ENCODE measurements around the gene GFOD1. TPM values are rescaled to one million over a fixed set of nuclear protein-coding genes. Genes with fewer than 3 reads are reported as not detected.
"Not testable (repeated sequence)": the region's sequence is repeated elsewhere in the genome, so short reads cannot be mapped to it uniquely, and the experiment has no call there.

GFOD1 gene
- total RNA-seq, 2 donors from 2014 or later = 1.1 to 2.1 TPM

DNA sequence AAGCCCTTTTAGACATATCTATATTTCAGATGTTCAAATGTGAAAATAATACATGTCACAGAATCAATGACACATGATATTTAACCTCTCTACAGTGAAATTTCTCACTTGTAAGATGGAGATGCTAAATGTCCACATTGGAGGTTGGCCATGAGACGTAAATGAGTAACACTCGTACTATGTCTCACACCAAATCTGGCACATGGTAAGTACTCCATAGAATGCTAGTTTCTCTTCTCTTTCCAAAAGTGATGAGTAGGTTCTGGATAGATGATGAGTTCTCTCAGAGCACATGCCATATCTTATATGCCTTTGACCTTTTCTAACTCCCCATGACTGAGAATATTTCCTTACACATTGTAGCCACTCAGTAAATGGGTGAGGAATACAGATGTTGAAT is 17.7 kb downstream of the GFOD1 start:
- peak; percentile 20 for ATAC-seq (replicated peaks)
- Mint-ChIP-seq H3K4me1 (peaks cover 16% of the 10 kb centered on the region), H3K4me3 (no peak overlapping the region), H3K9me3 (no peaks in the 10 kb centered on the region), H3K36me3 (ENCODE audit: low read depth) (no peaks in the 10 kb centered on the region), H3K27ac (no peak overlapping the region), H3K27me3 (no peaks in the 10 kb centered on the region)

DNA sequence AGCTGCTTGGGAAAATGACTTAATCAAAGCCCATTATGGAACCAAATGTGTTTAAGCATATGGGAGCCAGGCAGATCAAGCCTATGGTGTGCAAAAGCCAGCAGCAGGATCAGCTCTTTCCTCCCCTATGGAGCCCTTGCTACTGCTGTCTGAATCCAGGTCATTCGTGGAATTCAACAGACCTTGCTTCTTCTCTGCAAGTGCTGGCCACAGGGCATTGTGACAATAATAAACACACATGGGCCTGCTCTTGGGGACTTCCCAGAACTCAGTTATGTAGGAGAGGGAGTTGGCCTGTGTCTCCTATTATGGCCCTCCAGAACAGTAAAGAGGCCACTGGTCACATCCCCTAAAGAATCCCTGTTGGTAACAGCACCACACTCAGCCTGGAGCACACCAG is 18.6 kb downstream of the GFOD1 start:
- Mint-ChIP-seq H3K27me3 (no peaks in the 10 kb centered on the region), H3K4me3 (no peak overlapping the region), H3K36me3 (ENCODE audit: low read depth) (no peaks in the 10 kb centered on the region), H3K9me3 (no peaks in the 10 kb centered on the region), H3K27ac (no peak overlapping the region), H3K4me1 (peaks cover 16% of the 10 kb centered on the region)
- no peak for ATAC-seq (replicated peaks)

DNA sequence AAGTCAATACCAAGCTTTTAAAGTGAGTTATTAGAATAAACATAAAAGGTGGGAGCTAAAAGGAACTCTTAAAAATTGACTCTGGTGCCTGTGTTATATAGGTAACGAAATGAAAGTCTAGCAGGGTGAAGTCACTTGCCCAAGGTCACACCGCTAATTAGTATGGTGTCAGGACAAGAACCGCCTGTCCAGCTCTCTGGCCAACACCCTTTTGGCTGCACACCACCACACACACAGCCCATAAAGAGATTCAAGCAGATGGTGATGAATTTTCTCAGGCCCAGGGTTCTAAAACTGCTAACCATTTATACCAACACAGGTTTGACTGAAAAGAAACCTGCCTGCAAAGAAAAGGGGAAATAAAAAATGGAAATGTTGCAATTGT is 20.2 kb downstream of the GFOD1 start:
- H3K27ac Mint-ChIP-seq = no peak overlapping the region
- H3K27me3 Mint-ChIP-seq = no peaks in the 10 kb centered on the region
- H3K9me3 Mint-ChIP-seq = no peaks in the 10 kb centered on the region
- H3K4me3 Mint-ChIP-seq = no peak overlapping the region
- no peaks in the 10 kb centered on the region for H3K36me3 Mint-ChIP-seq (ENCODE audit: low read depth)
- no peak for ATAC-seq (replicated peaks)
- peaks cover 21% of the 10 kb centered on the region for H3K4me1 Mint-ChIP-seq

DNA sequence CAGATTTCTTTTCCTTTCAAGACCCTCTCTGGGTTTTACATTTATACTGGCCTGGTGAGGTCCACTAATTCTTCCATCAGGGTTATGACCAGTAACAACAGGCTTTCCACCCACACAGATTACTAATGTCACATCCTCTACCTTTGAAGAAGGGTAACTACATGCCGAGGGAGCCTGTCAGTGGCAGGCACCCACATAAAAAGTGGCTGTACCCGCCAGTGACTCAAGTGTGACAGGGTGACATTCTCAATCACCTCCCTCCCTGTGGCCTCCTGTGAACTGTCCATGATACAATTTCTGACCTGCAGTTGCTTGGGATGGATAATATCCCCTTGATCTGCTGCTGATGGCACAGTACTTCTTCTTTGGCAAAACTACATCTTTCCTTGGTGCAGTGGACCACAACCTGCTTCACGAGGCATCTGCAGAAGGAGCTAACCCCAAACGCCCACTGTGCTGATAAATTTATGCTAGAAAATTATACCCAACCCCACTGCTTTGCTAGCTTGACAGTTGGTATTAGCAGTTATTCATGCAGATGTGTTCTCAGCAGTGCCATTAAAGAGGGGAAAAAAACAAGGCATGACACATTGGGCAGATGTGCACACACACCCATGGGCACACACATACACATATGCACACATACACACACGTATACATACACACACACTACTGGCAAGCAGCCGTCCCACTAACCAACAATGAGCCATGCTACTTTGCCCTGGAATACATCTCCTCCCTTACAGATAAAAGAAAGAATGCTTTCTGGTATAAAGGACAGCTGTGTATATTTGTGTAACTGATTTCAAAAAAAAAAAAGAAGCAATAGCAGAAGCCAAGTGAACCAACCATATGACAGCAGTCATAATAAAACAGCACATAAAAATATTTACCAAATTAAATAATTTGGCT is 20.8 kb downstream of the GFOD1 start:
- Mint-ChIP-seq H3K4me3 (peak overlapping the region; percentile 45), H3K27ac (peak overlapping the region; percentile 85), H3K36me3 (ENCODE audit: low read depth) (no peaks in the 10 kb centered on the region), H3K9me3 (no peaks in the 10 kb centered on the region), H3K4me1 (peaks cover 22% of the 10 kb centered on the region), H3K27me3 (no peaks in the 10 kb centered on the region)
- ATAC-seq (replicated peaks) = peak; percentile 96

DNA sequence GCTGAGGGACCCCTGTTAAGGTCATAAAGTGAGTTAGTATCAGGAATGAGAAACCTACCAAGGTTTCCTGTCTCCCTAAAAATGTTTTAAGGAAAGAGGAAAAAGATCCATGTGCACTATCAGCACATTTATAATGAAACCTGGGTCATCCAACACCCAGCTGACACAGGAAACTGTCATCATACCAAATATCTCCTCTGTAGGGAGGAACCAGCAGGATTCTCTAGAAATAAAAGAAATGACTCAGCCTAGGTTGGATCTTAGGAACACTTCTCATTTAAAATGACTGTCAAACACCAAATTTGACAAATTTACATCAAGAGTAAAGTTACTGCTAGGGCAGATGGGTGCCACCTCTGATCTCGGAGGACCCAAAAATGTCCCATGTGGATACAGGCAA is 21.7 kb downstream of the GFOD1 start:
- Mint-ChIP-seq H3K36me3 (ENCODE audit: low read depth) (no peaks in the 10 kb centered on the region), H3K9me3 (no peaks in the 10 kb centered on the region), H3K4me3 (peak overlapping the region; percentile 45), H3K4me1 (peaks cover 22% of the 10 kb centered on the region), H3K27me3 (no peaks in the 10 kb centered on the region), H3K27ac (peak overlapping the region; percentile 85)
- ATAC-seq (replicated peaks) = peak; percentile 65

DNA sequence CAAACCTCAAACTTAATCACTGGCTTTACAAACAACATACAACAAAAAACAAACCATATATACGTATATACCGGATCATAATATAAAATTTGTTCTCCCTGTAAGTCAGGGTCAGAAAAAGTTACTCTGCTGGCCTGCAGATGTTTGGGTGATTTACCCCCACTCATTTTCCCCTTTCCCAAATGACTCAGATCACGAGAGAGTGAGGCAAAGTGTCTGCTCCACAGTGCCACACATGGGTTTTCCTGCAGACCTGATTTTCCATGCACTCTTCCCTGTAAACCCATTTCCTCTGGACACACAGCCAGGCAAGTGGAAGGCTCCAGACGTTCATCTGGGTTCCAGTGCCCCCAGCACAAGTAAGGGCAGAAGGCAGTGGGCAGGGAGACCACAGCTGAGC is 23.5 kb downstream of the GFOD1 start:
- no peak for ATAC-seq (replicated peaks)
- Mint-ChIP-seq H3K36me3 (ENCODE audit: low read depth) (no peaks in the 10 kb centered on the region), H3K4me1 (peaks cover 22% of the 10 kb centered on the region), H3K9me3 (no peaks in the 10 kb centered on the region), H3K27me3 (no peaks in the 10 kb centered on the region), H3K4me3 (no peak overlapping the region), H3K27ac (no peak overlapping the region)

DNA sequence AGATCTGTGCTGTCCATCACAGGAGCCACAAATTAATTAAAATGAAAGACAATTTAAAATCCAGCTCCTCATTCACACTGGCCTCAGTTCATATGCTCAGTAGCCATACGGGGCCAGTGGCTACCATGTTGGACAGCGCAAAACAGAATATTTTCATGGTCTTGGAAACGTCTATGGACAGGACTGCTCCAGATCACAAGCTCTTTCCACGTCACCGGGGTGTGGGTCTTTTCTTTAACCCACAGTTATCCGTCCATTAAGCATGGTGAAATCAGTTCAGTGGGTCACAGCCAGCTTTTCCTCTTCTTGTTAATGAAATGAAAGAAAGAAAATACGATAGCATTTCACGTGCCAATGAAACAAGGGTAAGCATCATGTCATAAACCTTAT is 24.1 kb downstream of the GFOD1 start:
- no peaks in the 10 kb centered on the region for H3K36me3 Mint-ChIP-seq (ENCODE audit: low read depth)
- no peak for ATAC-seq (replicated peaks)
- H3K4me1 Mint-ChIP-seq = peaks cover 22% of the 10 kb centered on the region
- no peak overlapping the region for H3K27ac Mint-ChIP-seq
- H3K9me3 Mint-ChIP-seq = no peaks in the 10 kb centered on the region
- no peaks in the 10 kb centered on the region for H3K27me3 Mint-ChIP-seq
- H3K4me3 Mint-ChIP-seq = no peak overlapping the region

DNA sequence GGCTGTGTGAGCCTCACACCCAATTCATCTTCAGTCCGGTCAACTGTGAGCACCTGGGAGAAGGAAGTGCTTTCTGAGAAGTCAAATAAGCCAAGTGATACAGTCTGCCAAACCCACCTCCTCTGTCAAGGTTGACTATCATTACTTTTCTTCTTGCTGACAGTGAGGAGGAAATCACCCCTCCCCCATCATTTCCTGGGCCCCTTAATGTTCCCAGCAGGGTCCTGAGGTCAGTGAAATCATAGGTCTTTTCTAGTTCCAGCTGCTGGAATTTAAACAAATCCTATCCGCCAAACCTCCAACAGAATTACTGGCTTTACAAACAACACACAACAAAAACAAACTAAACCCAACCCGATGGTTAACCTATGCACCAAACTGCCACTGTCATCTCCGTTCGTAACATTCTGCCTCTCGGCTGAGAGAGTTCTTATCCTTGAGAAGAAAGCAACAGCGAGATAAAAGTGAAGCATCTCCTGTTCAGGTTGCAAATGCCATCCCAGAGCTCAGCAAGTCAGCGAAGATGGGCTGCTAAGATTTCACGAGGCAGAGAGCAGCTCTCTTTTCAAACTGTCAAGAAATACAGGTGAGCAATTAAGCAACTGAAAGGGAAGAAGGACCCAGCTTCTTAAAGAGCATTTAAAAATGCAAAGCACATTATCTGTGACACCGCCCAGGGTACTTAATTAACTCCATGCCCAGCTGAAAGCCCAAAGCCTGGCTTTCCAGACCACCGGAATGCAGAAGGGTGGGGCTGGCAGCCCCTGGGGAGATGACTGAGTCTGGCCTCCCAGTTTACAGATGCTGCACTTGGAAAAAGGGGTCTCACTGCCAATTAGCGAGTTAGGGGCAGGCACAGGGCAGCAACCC is 24.7 kb downstream of the GFOD1 start:
- H3K27ac Mint-ChIP-seq = no peak overlapping the region
- H3K27me3 Mint-ChIP-seq = no peaks in the 10 kb centered on the region
- peaks cover 22% of the 10 kb centered on the region for H3K4me1 Mint-ChIP-seq
- no peaks in the 10 kb centered on the region for H3K36me3 Mint-ChIP-seq (ENCODE audit: low read depth)
- H3K9me3 Mint-ChIP-seq = no peaks in the 10 kb centered on the region
- no peak for ATAC-seq (replicated peaks)
- H3K4me3 Mint-ChIP-seq = no peak overlapping the region

DNA sequence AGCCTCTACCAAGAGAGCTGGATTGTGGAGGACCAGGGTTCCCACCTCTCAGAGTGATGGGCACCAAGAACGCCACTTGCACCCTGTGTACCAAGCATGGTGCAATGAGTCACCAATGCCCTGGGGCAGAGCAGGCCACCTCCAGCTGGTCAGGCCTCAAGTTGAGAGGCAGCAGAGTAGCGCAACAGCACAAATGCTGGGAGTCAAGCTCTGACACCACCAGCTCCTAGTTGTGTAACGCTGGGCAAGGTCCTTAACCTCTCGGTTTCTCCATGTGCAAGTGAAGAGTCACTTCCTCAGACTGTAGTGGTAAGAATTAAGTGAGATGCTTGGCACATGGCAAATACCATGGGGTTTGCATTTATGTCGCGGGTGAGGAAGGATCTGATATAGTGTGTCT is 25.6 kb downstream of the GFOD1 start:
- H3K4me3 Mint-ChIP-seq = no peak overlapping the region
- no peaks in the 10 kb centered on the region for H3K36me3 Mint-ChIP-seq (ENCODE audit: low read depth)
- ATAC-seq (replicated peaks) = no peak
- no peaks in the 10 kb centered on the region for H3K27me3 Mint-ChIP-seq
- H3K27ac Mint-ChIP-seq = no peak overlapping the region
- no peaks in the 10 kb centered on the region for H3K9me3 Mint-ChIP-seq
- H3K4me1 Mint-ChIP-seq = peaks cover 21% of the 10 kb centered on the region

DNA sequence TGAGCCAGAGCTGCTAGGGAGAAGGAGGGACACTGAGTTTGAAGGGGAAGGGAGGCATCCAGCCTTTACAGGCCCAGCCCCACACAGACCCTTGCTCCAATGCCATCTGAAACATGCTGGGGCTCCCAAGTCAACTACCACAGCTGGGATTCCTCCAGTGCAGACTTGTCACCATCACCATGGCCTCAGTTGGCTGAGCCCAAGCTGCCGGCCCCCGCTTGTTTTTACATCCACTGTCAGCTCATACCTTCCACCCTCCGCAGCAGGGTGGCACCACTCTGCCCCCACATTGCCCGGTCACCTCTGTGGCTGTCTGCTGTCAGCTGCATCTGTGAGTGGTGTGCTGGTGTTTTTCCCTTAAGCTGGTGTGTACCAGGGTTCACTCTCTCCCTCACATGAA is 26.1 kb downstream of the GFOD1 start:
- Mint-ChIP-seq H3K27ac (no peak overlapping the region), H3K9me3 (no peaks in the 10 kb centered on the region), H3K4me3 (no peak overlapping the region), H3K36me3 (ENCODE audit: low read depth) (no peaks in the 10 kb centered on the region), H3K27me3 (no peaks in the 10 kb centered on the region), H3K4me1 (peaks cover 16% of the 10 kb centered on the region)
- no peak for ATAC-seq (replicated peaks)

DNA sequence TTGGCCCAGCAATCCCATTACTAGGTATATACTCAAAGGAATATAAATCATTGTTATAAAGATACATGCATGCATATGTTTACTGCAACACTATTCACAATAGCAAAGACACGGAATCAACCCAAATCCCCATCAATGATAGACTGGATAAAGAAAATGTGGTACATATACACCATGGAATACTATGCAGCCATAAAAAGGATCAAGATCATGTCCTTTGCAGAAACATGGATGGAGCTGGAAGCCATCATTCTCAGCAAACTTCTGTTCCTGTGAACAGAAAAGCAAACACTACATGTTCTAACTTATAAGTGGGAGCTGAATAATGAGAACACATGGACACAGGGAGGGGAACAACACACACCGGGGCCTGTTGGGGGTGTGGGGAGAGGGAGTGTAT is 27.1 kb downstream of the GFOD1 start:
- not testable (repeated sequence) for H3K9me3 Mint-ChIP-seq; H3K4me3 Mint-ChIP-seq; H3K27ac Mint-ChIP-seq; ATAC-seq (replicated peaks); H3K4me1 Mint-ChIP-seq; H3K36me3 Mint-ChIP-seq (ENCODE audit: low read depth); H3K27me3 Mint-ChIP-seq

DNA sequence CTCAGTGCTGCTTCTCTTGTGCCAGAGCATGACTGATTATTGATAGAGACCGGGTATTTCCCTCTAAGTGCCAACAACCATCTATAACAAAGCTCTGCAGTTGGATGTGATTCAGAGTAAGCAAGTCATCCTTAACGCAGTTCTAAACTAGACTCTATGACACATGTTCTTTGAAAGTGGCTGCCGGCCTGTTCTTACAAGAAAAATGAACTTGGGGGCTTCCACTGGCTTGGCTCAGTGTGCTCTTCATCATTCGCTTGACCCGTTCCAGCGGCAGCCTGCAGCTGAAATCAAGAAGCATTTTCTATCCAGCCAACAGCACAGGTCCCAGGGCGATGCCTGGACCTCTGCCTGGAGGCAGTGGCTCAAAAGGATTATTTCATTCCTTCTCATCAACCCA is 29.8 kb downstream of the GFOD1 start:
- peak; percentile 29 for ATAC-seq (replicated peaks)
- Mint-ChIP-seq H3K9me3 (no peaks in the 10 kb centered on the region), H3K27ac (no peak overlapping the region), H3K36me3 (ENCODE audit: low read depth) (peaks cover 5% of the 10 kb centered on the region), H3K27me3 (no peaks in the 10 kb centered on the region), H3K4me1 (peaks cover 21% of the 10 kb centered on the region), H3K4me3 (no peak overlapping the region)

DNA sequence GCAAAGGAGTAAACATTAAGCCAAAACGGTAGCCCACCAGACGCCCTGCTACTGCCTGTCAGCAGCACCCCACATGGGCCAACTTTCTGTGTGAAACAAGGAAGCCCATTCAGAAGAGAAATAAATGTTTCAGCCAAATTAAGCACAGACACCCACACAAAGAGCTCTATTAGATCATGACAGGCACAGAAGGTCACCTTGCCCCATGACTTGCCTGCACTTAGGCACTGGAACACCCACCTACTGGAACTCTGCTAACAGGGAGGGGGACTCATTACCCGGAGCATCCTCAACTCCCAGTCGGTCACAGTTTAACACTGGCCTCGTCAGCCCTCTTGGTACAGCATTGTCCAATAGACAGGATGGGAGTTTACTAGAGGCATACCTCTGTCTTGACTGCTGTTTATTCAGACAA is 31.8 kb downstream of the GFOD1 start:
- H3K27me3 Mint-ChIP-seq = no peaks in the 10 kb centered on the region
- H3K27ac Mint-ChIP-seq = peak overlapping the region; percentile 92
- ATAC-seq (replicated peaks) = no peak
- peak overlapping the region; percentile 58 for H3K4me3 Mint-ChIP-seq
- H3K4me1 Mint-ChIP-seq = peaks cover 16% of the 10 kb centered on the region
- no peaks in the 10 kb centered on the region for H3K9me3 Mint-ChIP-seq
- H3K36me3 Mint-ChIP-seq (ENCODE audit: low read depth) = peaks cover 5% of the 10 kb centered on the region

DNA sequence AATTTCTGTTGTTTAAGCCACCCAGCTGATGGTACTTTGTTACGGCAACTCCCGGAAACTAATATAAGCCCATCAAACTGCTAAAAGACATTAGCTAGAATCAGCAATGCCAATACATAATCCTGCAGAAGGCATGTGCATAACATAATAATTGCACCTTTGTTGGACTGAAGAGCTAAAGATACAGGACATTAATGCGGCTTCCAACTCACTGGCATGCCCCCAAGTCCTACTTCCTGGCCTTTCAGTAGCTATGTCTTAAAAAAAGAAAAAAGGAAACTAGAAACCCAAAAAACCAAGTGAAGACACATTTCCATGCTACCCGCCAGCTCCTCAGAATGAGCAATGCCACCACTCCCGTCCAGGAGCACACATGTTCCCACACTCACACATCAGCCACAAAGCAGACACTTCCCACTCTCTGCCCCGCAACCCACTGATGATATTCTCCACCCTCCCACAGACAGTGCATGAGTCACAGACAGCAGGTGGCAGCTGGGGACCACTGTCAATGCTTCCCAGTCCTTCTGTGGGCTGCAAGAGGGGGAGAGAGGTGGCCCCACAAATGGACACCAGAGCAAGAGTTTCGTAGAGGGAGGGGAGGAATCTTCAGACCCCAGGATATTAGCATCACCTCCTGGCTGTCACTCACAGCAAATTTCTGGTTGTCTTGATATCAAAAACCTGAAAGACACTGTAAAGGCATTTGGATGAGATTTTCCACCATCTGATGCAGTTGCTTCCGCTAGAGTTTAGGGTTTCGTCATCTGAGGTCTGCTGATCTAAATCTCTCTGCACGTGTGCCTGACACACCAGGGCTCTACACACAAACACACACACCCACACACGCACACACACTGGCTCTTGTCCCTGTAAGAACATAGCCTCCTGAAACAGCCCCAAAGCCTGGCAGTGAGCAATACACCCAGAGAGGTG is 32.8 kb downstream of the GFOD1 start:
- peaks cover 5% of the 10 kb centered on the region for H3K36me3 Mint-ChIP-seq (ENCODE audit: low read depth)
- no peaks in the 10 kb centered on the region for H3K27me3 Mint-ChIP-seq
- H3K27ac Mint-ChIP-seq = peak overlapping the region; percentile 92
- H3K9me3 Mint-ChIP-seq = no peaks in the 10 kb centered on the region
- ATAC-seq (replicated peaks) = peak; percentile 76
- H3K4me1 Mint-ChIP-seq = peaks cover 16% of the 10 kb centered on the region
- peak overlapping the region; percentile 58 for H3K4me3 Mint-ChIP-seq

All from activated T-helper 17 cell treated with anti-CD3 and anti-CD28 coated beads, Interleukin-2, amount 50 U/mL, for 72 hours (primary cell).